Fibroblast of skin of right quadriceps (primary cell): ENCODE data around the gene TM9SF2.

Source experiments
- DNase-seq: peaks from one replicate; pipeline ENCODE4 v3.0.0-alpha.2; 2013

Gene TM9SF2

DNA sequence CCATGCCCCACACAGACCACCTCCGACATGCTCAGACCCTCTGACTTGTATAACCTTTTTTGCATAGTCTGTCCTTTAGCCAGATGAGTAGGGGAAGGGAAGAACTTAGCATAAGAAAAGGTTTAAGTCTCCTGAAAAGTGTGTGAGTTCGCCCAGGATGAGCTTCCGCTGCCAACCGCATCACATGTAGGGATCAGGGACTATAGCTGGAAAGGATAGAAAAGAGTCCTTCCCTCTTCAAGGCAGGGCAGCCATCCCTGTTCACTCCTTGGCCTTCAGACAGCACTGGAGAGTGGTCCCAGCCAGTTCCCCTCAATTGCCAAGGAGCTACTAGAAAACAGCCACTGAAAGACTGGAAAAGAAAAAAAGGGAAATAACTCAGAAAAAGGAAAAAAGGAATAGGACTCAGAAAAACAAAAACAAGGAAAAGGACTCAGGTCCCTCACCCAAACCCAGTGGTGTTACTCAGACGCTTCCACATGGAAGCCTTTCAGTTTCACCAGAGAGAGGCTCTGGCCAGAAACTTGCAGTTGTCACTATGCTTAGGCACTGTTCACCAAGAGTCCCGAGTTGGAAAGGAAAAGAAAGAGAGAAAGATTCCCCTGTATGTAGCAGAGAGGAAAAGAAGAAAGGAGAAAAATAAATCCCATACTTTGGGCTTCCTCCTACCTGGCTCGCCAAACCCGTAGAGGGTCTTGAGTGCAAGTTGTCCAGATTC is 5.6 kb upstream of the TM9SF2 start:
- DNase-seq: no peak

GRCh38 chr13:99496184-99497142 is 4.8 kb upstream of the TM9SF2 start:
- peak; percentile 72 for DNase-seq

DNA sequence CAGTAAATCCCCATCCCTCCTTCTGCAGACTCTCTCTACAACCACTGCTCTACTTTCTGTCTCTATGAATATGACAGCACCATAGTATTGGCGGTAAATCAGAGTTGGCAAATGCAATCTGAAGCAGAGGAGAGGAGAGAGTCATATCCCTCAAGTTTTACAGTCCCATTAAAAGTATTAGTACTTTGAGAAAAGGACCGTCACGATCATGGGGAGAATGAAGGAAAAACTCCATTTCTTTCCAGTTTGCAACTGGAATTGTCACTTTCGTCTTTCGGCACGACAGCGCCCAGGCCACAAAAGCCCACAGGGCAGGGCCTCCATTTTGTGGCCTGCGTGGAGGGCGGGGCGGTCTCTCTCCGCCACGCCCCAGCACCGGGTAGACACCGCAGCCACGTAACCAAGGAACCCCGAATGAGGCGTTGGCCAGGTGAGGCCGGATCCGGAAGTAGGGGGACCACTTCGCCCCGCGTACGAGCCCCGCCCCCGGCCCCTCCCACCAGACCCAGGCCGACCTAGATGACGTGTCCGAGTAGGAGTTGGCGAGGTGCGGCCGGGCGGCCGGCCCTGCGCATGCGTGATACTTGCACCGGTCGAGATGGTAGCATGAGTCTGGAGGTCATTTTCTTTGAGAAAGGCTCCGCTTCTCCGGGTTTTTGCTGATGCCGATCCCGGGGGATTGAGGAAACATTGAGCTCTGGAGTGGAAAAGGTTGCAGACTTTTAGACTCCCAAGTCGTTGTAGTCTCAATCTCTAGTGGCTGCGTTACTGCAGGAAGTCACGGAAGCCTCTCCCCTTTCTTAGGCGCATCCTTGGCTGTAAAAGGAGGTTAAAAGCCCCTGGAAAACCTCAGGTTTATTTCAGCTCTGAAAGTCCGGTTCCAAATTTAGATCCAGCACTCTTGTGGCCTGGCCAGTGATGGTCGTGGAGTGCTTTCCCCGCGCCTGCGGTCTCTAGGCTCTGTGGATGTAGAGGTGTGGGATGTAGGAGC is 2.8 kb upstream of the TM9SF2 start:
- DNase-seq: peak; percentile 97

GRCh38 chr13:99500839-99501183 is 461 bp upstream of the TM9SF2 start:
- no peak for DNase-seq

GRCh38 chr13:99501848-99502301 is 603 bp downstream of the TM9SF2 start:
- no peak for DNase-seq

GRCh38 chr13:99505814-99506269 is 4.6 kb downstream of the TM9SF2 start:
- DNase-seq: no peak

DNA sequence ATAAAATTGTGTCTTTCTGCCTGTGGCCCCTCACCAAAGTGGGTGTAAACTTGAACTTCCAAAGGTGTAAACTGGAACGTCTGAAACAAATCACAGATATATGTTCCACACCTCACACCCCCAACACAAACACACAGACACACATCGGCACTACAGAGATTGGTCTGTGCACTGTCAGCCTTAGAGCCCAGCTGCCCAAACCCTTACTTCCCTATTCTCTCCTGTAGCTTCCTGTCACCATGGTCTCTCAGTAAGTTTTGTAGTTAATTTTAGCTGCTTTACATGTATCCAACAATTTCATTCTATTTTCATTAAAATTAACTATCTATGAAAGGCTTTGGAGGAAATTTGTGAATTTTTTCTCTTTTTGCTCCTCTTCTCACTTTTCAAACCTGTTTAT is 5.4 kb downstream of the TM9SF2 start:
- DNase-seq: no peak

DNA sequence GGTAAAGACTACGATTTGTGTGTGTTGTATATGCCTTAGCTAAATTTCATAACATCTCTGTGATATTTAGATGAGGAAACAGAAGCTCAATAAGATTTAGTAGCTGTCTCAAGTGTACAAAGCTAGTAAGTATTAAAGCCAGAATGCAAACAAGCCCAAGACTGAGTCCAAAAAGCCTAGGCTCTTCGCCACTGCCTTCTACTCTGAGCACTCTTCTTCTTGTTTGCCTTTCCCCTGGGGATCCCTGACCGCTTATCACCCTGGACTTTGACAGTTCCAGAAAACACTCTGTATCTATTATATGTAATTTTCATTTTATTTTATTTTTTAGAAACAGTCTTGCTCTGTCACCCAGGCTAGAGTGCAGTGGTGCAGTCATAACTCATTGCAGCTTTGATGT is 5.8 kb downstream of the TM9SF2 start:
- DNase-seq: no peak

GRCh38 chr13:99507551-99507950 is 6.3 kb downstream of the TM9SF2 start:
- DNase-seq: no peak

- DNase-seq: no peak
Observed at GRCh38 chr13:99507986-99508385, 6.7 kb downstream of the TM9SF2 start.

DNA sequence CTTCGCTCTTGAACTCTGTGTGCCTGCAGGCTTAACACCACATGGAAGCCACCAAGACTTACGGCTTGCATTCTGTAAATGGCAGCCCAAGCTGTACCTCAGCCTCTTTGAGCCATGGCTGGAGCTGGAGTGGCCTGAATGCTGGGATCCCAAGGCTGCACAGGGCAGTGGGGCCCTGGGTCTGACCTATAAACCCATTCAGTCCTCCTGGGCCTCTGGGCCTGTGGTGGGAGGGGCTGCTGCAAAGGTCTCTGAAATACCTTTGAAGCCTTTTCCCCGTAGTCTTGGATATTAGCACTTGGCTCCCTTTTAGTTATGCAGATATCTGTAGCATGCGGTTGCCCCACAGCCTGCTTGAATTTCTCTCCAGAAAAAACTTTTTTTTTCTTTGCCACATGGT is 8.2 kb downstream of the TM9SF2 start:
- DNase-seq: no peak

DNA sequence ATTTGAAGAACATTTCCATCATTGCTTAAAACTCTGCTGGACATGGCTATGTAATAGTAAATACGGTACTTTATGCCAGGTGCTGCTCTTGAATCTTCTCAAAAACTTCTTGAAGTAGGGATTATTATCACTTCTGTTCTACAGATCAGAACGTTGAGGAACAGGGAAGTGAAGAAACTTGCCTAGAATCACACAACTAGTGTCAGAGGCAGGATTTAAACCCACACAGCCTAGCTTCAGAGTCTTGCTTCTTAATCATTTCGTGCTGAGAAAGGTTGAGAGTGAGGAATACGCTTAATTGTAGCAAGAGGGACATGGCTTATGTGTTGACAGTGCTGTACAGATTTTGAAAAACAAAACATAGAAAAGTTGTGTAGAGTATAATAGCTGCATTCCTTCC is 13.5 kb downstream of the TM9SF2 start:
- DNase-seq: no peak

GRCh38 chr13:99516153-99516929 is 15.1 kb downstream of the TM9SF2 start:
- DNase-seq: no peak

DNA sequence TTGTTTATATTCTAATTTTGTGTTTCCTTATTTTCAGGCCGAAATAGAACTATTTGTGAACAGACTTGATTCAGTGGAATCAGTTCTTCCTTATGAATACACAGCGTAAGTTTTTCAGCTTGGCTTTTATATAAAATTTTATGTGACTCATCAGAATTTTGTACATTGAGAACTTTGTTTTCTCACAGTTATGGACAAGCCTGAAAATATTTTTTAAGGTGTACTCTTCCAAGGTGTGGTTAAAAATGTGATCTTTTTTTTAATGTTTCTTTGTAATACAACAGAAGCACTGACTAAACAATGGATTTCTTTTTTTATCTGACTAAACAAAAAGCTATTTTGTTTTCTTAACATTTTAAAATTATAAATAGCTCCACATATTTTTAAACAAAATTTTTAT is 16.3 kb downstream of the TM9SF2 start:
- no peak for DNase-seq

DNA sequence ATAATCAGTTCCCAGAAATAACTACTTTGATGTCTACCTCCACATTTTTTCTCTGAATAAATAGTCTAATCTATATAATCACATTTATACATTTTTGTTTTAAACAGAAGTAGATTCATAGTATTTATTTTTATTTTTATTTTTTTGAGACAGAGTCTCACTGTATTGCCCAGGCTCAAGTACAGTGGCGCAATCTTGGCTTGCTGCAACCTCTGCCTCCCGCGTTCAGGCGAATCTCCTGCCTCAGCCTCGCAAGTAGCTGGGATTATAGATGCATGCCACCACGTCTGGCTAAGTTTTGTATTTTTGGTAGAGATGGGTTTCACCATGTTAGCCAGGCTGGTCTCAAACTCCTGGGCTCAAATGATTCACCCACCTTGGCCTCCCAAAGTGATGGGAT is 16.7 kb downstream of the TM9SF2 start:
- DNase-seq: no peak

DNA sequence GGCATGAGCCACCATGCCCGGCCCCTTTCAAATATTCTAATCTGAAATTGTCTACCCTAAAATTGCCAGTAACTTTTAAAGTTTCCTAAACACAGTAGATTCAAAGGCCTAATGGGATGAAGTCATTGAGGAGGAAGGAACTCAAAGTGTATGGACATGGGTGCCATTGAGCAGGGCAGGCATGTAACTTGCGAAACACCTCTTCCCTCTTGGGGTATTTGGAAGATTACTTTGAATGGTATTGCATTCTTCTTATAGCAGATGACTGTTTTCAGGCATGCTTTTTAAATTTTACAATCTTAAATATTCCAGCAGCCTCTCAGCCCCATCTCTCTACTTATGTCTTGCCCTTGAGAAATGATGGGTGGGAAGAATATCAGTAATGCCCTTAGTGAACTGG is 21.0 kb downstream of the TM9SF2 start:
- peak; percentile 17 for DNase-seq

DNA sequence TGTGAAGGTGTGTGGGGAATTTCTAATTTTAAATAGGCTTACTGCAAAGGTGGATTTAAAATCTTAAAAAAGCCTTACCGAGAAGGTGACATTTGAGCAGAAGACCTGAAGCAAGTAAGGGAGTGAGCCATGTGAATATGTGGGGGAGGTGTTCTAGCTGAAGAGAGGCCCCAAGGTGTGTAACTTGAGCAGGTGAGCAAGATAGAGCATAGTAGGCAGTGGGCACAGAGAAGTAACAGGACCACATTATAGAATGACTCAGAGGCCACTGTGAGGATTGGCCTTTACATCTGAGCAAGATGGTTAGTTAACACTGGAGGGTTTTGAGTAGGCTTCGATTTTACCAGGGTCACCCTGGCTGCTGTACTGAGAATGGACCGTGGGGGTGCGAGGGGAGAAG is 22.6 kb downstream of the TM9SF2 start:
- DNase-seq: no peak

DNA sequence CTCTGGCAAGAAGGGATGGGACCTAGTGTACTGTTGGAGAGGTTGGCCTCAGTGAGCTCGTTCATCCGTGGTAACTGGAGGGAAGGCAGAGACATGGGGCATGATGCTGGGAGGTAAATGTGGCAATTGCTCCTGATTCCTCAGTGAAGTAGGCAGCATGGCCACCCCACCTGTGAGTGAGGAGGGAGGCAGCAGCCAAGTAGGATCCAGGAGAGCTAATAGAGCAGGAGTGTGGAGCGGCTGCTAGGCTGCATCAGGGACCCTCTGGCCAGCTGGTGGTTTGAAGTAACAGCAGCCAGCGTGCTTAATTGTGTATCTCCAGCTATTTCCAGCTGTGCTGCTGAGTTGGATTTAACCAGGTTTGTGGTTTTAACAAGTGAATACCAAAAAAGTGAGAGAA is 24.7 kb downstream of the TM9SF2 start:
- no peak for DNase-seq

- DNase-seq: no peak
Observed at GRCh38 chr13:99526549-99526948, 25.3 kb downstream of the TM9SF2 start.

GRCh38 chr13:99527301-99527700 is 26.0 kb downstream of the TM9SF2 start:
- DNase-seq: no peak

- no peak for DNase-seq
Observed at GRCh38 chr13:99528547-99528946, 27.3 kb downstream of the TM9SF2 start.

DNA sequence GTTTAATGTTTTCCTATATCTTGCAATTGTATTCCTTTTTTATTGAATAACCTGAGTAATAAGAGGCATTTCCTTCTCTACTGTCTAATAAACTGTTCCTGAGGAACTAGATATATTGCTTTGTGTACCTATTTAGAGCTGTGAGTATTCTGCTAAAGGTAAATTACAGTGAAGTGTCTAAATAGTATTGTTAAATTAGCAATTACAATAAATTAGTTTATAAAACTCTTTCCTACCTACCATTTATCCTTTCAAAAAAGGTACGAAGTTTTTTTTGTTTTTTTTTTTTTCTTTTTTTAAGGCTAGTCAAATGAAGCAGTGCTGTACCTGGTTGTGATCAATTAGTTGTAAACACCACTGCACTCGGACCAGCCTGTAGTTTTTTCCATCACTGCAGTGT is 34.8 kb downstream of the TM9SF2 start:
- no peak for DNase-seq
